GM12878 (cell line): ENCODE measurements around the gene THSD4. TPM values are rescaled to one million over a fixed set of nuclear protein-coding genes. Genes with fewer than 3 reads are reported as not detected.

Experiments
- ATAC-seq: fragments of 200-7000 bp; cut with Tn5 transposase; 3 replicates; pipeline ENCODE4 v1.9.1; 2020; ENCODE audit warnings: mild to moderate bottlenecking, moderate library complexity
- BruUV-seq: library from RNA; stranded (reverse); fragments of 400-500 nt; replicated peaks from 2 replicates; lab custom pipeline; 2021; lab: Mats Ljungman, UMichigan
- CTCF ChIA-PET: fragments of 300-600 bp; sonication (Branson Sonifier 250); formaldehyde crosslinking; extraction: SDS; loops from one replicate; lab custom pipeline; 2021; ENCODE audit warnings: inconsistent platforms; lab: Yijun Ruan, JAX
- POLR2A ChIA-PET: fragments of 350-600 bp; formaldehyde crosslinking; extraction: SDS; loops from one replicate; lab custom pipeline; 2021; ENCODE audit warnings: inconsistent platforms; lab: Charles Lee
- RAD21 ChIA-PET: fragments of 300-600 bp; sonication (Branson Sonifier 250); formaldehyde crosslinking; loops from one replicate; lab custom pipeline; 2023; ENCODE audit warnings: antibody characterized with exemption; ENCODE audit not compliant: unreplicated experiment; lab: Charles Lee
- SMC1A ChIA-PET: fragments of 300-600 bp; sonication (Branson Sonifier 250); formaldehyde crosslinking; loops from one replicate; lab custom pipeline; 2023; ENCODE audit not compliant: unreplicated experiment, uncharacterized antibody; lab: Charles Lee
- DNase-seq: peaks from one replicate; pipeline ENCODE4 v3.0.0-alpha.2; 2011; ENCODE audit warnings: low read depth, low spot score
- FAIRE-seq: peaks from 3 replicates; lab custom pipeline; 2011; peaks lifted over from hg19 to GRCh38; lab: Jason Lieb, UNC
- H2AFZ ChIP-seq: 2 replicates; pipeline ENCODE4 v1.6.0; 2011; ENCODE audit warnings: low read depth, low read length, control low read depth; ENCODE audit not compliant: control insufficient read depth
- H3K27ac ChIP-seq: 2 replicates; pipeline ENCODE4 v1.5.1; 2011; ENCODE audit warnings: control low read depth; ENCODE audit not compliant: control insufficient read depth, insufficient read depth
- H3K27me3 ChIP-seq, 2 experiments: replicated peaks in 1 of 2; 2 replicates each; pipeline versions ENCODE4 v1.6.0 to v1.6.1; 2011; ENCODE audit warnings: low read length in 1 of 2; ENCODE audit not compliant: control insufficient read depth in 2 of 2, insufficient read depth in 2 of 2
- H3K36me3 ChIP-seq, 2 experiments: 2 replicates each; pipeline ENCODE4 v1.5.1; 2011; ENCODE audit warnings: low read length in 1 of 2; ENCODE audit not compliant: control insufficient read depth in 2 of 2, insufficient read depth in 2 of 2
- H3K4me1 ChIP-seq: 2 replicates; pipeline ENCODE4 v1.6.1; 2011; ENCODE audit warnings: mild to moderate bottlenecking, low read length, moderate library complexity, mixed read lengths; ENCODE audit not compliant: control insufficient read depth, insufficient read depth
- H3K4me2 ChIP-seq: 2 replicates; pipeline ENCODE4 v1.6.0; 2011; ENCODE audit warnings: control low read depth; ENCODE audit not compliant: control insufficient read depth, insufficient read depth
- H3K4me3 ChIP-seq: fragments of 200-600 bp; sonication (generic); 2 replicates; pipeline ENCODE4 v1.5.1; 2016
- H3K79me2 ChIP-seq: 2 replicates; pipeline ENCODE4 v1.6.0; 2011; ENCODE audit warnings: low read length; ENCODE audit not compliant: control insufficient read depth, insufficient read depth
- H3K9ac ChIP-seq: 2 replicates; pipeline ENCODE4 v1.8.0; 2011; ENCODE audit warnings: low read length, control low read depth, mixed read lengths; ENCODE audit not compliant: control insufficient read depth, insufficient read depth
- H3K9me3 ChIP-seq: replicated peaks from 3 replicates; pipeline ENCODE4 v1.5.1; 2011; ENCODE audit warnings: mild to moderate bottlenecking, low read length; ENCODE audit not compliant: control insufficient read depth, insufficient read depth
- H4K20me1 ChIP-seq: 2 replicates; pipeline ENCODE4 v1.6.0; 2011; ENCODE audit not compliant: control insufficient read depth, insufficient read depth
- BRCA1 ChIP-seq: IDR thresholded peaks from 2 replicates; pipeline ENCODE4 v1.6.1; 2011; ENCODE audit warnings: low read depth, low read length, improper control_type of control experiment
- MYB ChIP-seq: fragments of 150-350 bp; IDR thresholded peaks from 2 replicates; pipeline ENCODE4 v1.6.1; 2014; ENCODE audit warnings: mild to moderate bottlenecking, low read depth, low read length, borderline replicate concordance
- NFXL1 ChIP-seq: fragments of 450-650 bp; IDR thresholded peaks from 2 replicates; pipeline ENCODE4 v1.6.1; 2017; ENCODE audit warnings: antibody characterized with exemption, mild to moderate bottlenecking, borderline replicate concordance
- RB1 ChIP-seq: fragments of 450-650 bp; formaldehyde crosslinking; IDR thresholded peaks from 2 replicates; pipeline ENCODE4 v1.6.1; 2017; ENCODE audit warnings: mild to moderate bottlenecking, borderline replicate concordance
- SIN3A ChIP-seq: IDR thresholded peaks from 2 replicates; pipeline ENCODE4 v1.6.1; 2012; ENCODE audit warnings: low read depth, low read length, improper control_type of control experiment
- ZBED1 ChIP-seq: IDR thresholded peaks from 2 replicates; pipeline ENCODE4 v1.6.1; 2016; ENCODE audit warnings: borderline replicate concordance
- ZNF384 ChIP-seq: IDR thresholded peaks from 2 replicates; pipeline ENCODE4 v1.6.1; 2012; ENCODE audit warnings: low read depth, mild to moderate bottlenecking, low read length, improper control_type of control experiment, borderline replicate concordance
- WGBS: methylation state at CpG from one replicate; pipeline ENCODE4 v1.1.6; 2016; ENCODE audit warnings: low lambda C conversion rate; ENCODE audit not compliant: insufficient replicate concordance, insufficient coverage; ENCODE audit errors: missing lambda C conversion rate; 5-methylcytosine and 5-hydroxymethylcytosine counted together
- in situ Hi-C: fragments of 300-500 bp; cut with MboI; formaldehyde crosslinking; loops from 9 replicates; pipeline ENCODE4 v1.14.3; 2018; ENCODE audit warnings: mixed read lengths
- intact Hi-C: fragments of 100-400 bp; cut with micrococcal nuclease; formaldehyde crosslinking; loops from one replicate; pipeline ENCODE4 v1.14.2; 2022; ENCODE audit not compliant: unreplicated experiment
- polyA plus RNA-seq, 11 experiments: library from polyadenylated mRNA; depleted of rRNA in 4 of 11; unstranded in 6 of 11; stranded (reverse) in 5 of 11; fragments of >200 nt; fragmentation: Nextera tagmentation in 4 of 11; fragmentation: Illumina TruSeq in 1 of 11; extraction: Ambion mirVana in 4 of 11; extraction: Trizol in 1 of 11; gene quantifications; 1 replicate in 1 of 11; 2 replicates in 10 of 11; pipeline versions ENCODE4 v1.2.1 to v1.2.3, GENCODE V29; 2011 to 2016; ENCODE audit warnings: inconsistent platforms in 2 of 11, missing spikeins in 2 of 11, low read depth in 1 of 11
- total RNA-seq, 4 experiments: library from RNA; depleted of rRNA in 3 of 4; stranded (reverse); fragments of >200 nt in 3 of 4; fragmentation: Illumina TruSeq in 1 of 4; extraction: Trizol in 1 of 4; gene quantifications; 2 replicates each; pipeline versions ENCODE4 v1.2.1 to v1.2.3, GENCODE V29; 2013 to 2021
- TF ChIP-seq, protein P1 (sequence below): fragments of 450-650 bp; IDR thresholded peaks from 2 replicates; pipeline ENCODE4 v1.6.1; 2017; ENCODE audit warnings: antibody characterized with exemption, mild to moderate bottlenecking, moderate library complexity
- TF ChIP-seq, protein P2 (sequence below): fragments of 450-650 bp; IDR thresholded peaks from 2 replicates; pipeline ENCODE4 v1.6.1; 2017; ENCODE audit warnings: mild to moderate bottlenecking

The THSD4 gene
- total and polyA plus RNA-seq, 10 of the 15 experiments (the other 5 are each of a cell fraction or from before 2014, with no cell fraction given): 0.04 to 0.13 (median 0.05) TPM; not detected in 7

DNA sequence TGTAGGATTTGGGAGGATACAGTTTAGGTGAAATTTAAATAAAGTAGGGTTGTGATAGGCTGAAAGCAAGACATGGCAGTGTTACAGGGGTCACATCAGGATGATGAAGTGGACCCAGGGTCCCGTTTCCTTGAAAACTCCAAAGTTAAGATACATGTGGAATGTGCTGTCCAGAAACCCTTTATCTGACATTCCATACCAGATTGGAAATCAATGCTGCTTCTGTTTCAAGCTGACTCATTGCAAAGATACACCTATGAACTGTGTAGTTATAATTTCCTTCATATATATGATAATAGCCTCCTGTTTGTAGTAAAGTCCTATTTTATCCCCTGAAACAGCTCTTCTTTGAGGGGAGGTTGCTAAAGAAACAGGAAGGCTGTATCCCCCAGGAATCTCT is 624.1 kb downstream of the THSD4 start (continued):
- no peak for TF ChIP-seq ZNF384
- no peak for TF ChIP-seq NFXL1
- no peak for TF ChIP-seq RB1

DNA sequence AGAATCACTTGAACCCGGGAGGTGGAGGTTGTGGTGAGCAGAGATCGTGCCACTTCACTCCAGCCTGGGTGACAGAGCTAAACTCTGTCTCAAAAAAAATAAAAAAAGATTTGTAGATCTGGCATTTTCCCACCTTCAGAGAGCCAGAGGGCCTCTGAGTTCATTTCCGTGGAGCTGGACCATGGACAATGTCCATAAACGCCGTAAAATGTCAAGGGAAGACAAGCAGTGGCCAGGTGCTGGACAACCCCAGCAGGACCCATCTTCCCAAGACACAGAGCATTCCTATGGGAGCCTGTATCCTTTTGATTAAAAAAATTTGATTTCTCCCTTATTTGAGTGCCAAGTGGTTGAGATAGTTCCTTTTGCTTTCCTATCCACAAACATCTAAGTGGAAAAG is 627.7 kb downstream of the THSD4 start:
- DNase-seq (no peak), FAIRE-seq (no peak), ATAC-seq (no peak)
- BruUV-seq: no TSS peak
- Histone ChIP-seq H3K9me3 (no peaks in the 10 kb centered on the region), H3K79me2 (no peaks in the 10 kb centered on the region), H2AFZ (no peak overlapping the region), H3K4me3 (no peak overlapping the region), H3K36me3 (no peaks in the 10 kb centered on the region), H3K4me2 (no peak overlapping the region), H3K27me3 (peaks cover 1 to 5% of the 10 kb centered on the region in 2 experiments; a peak in 3 of 4 replicates), H4K20me1 (no peaks in the 10 kb centered on the region), H3K4me1 (no peaks in the 10 kb centered on the region), H3K9ac (no peak overlapping the region), H3K27ac (no peak overlapping the region)
- WGBS: 58% methylated on average over 5 of the region's 5 CpGs
- ChIA-PET RAD21 (interaction anchor here (1.3 to 2.8 kb wide), 5 partner anchors 9 to 413 kb away, joined by 6 to 33 read pairs (median 9); no protein-coding TSS in a partner anchor), CTCF (interaction anchor here (0.7 to 4.1 kb wide), 25 partner anchors 10 to 790 kb away, joined by 3 to 57 read pairs (median 5); no protein-coding TSS in a partner anchor), SMC1A (interaction anchor here (1.1 to 4.2 kb wide), 8 partner anchors 9 to 412 kb away, joined by 3 to 49 read pairs (median 3); no protein-coding TSS in a partner anchor), POLR2A (no interaction called here)
- TF ChIP-seq SIN3A (no peak), BRCA1 (no peak), ZBED1 (no peak), MYB (no peak)
- TF ChIP-seq, protein P1, sequence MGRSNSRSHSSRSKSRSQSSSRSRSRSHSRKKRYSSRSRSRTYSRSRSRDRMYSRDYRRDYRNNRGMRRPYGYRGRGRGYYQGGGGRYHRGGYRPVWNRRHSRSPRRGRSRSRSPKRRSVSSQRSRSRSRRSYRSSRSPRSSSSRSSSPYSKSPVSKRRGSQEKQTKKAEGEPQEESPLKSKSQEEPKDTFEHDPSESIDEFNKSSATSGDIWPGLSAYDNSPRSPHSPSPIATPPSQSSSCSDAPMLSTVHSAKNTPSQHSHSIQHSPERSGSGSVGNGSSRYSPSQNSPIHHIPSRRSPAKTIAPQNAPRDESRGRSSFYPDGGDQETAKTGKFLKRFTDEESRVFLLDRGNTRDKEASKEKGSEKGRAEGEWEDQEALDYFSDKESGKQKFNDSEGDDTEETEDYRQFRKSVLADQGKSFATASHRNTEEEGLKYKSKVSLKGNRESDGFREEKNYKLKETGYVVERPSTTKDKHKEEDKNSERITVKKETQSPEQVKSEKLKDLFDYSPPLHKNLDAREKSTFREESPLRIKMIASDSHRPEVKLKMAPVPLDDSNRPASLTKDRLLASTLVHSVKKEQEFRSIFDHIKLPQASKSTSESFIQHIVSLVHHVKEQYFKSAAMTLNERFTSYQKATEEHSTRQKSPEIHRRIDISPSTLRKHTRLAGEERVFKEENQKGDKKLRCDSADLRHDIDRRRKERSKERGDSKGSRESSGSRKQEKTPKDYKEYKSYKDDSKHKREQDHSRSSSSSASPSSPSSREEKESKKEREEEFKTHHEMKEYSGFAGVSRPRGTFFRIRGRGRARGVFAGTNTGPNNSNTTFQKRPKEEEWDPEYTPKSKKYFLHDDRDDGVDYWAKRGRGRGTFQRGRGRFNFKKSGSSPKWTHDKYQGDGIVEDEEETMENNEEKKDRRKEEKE: no peak
- TF ChIP-seq, protein P2, sequence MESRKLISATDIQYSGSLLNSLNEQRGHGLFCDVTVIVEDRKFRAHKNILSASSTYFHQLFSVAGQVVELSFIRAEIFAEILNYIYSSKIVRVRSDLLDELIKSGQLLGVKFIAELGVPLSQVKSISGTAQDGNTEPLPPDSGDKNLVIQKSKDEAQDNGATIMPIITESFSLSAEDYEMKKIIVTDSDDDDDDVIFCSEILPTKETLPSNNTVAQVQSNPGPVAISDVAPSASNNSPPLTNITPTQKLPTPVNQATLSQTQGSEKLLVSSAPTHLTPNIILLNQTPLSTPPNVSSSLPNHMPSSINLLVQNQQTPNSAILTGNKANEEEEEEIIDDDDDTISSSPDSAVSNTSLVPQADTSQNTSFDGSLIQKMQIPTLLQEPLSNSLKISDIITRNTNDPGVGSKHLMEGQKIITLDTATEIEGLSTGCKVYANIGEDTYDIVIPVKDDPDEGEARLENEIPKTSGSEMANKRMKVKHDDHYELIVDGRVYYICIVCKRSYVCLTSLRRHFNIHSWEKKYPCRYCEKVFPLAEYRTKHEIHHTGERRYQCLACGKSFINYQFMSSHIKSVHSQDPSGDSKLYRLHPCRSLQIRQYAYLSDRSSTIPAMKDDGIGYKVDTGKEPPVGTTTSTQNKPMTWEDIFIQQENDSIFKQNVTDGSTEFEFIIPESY: no peak
- in situ Hi-C loops: no loop called here
- intact Hi-C loops: no loop called here
